GM23338 (cell line): ENCODE results near the gene ITGB1BP2.

Source experiments
- EZH2phosphoT487 ChIP-seq: fragments of 200-600 bp; sonication (generic); IDR thresholded peaks from one replicate; pipeline ENCODE4 v1.8.1; 2018; ENCODE audit warnings: antibody characterized with exemption; ENCODE audit not compliant: unreplicated experiment
- POLR2AphosphoS5 ChIP-seq: IDR thresholded peaks from 2 replicates; pipeline ENCODE4 v1.6.1; 2016; ENCODE audit warnings: antibody characterized with exemption, low read depth
- STAT1 ChIP-seq: IDR thresholded peaks from one replicate; pipeline ENCODE4 v1.6.1; 2016; ENCODE audit warnings: antibody characterized with exemption; ENCODE audit not compliant: unreplicated experiment
- TF ChIP-seq, protein P1 (sequence below), 2 experiments: fragments of 200-600 bp in 1 of 2; sonication (generic) in 1 of 2; conservative IDR thresholded peaks; 2 replicates each; pipeline versions ENCODE4 v1.5.1 to v1.6.1; 2016 to 2017; ENCODE audit warnings: antibody characterized with exemption in 2 of 2, low read depth in 2 of 2, mild to moderate bottlenecking in 2 of 2, moderate library complexity in 1 of 2

DNA sequence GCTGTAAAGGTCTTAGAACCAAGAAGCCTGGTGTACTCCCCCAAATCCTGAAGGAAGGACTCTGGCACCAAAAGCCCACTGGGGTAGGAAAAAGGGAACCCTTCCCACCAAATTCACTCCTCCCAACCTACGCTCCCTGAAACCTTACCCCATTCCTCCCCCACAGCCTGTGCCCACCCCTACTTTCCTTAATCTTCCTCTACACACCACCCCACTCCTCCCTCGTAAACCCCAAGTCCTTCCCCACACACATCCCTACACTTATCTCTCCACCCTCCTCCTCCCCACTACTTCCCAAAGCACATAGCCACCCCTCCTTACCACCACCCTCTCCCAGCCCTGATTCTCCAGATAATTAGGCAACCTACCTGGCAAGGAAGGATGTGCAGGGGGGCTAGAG is 49.3 kb upstream of the ITGB1BP2 start:
- TF ChIP-seq STAT1 (no peak), POLR2AphosphoS5 (no peak), EZH2phosphoT487 (no peak)
- TF ChIP-seq, protein P1, sequence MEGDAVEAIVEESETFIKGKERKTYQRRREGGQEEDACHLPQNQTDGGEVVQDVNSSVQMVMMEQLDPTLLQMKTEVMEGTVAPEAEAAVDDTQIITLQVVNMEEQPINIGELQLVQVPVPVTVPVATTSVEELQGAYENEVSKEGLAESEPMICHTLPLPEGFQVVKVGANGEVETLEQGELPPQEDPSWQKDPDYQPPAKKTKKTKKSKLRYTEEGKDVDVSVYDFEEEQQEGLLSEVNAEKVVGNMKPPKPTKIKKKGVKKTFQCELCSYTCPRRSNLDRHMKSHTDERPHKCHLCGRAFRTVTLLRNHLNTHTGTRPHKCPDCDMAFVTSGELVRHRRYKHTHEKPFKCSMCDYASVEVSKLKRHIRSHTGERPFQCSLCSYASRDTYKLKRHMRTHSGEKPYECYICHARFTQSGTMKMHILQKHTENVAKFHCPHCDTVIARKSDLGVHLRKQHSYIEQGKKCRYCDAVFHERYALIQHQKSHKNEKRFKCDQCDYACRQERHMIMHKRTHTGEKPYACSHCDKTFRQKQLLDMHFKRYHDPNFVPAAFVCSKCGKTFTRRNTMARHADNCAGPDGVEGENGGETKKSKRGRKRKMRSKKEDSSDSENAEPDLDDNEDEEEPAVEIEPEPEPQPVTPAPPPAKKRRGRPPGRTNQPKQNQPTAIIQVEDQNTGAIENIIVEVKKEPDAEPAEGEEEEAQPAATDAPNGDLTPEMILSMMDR (conservative IDR thresholded peaks at IDR 0.05; ENCODE audit: low read depth in 2 of 2): no peak
